Vagina (tissue), 2 donors: ENCODE results near the gene ACTL6A.

Experiments
- CTCF ChIP-seq, 3 experiments: fragments of 450-650 bp in 2 of 3; fragments of 200-600 bp in 1 of 3; sonication (generic) in 1 of 3; IDR thresholded peaks; one replicate each; pipeline ENCODE4 v1.5.1; 2017 to 2019; ENCODE audit warnings: antibody characterized with exemption in 3 of 3, mild to moderate bottlenecking in 2 of 3, moderate library complexity in 2 of 3
- POLR2A ChIP-seq, 2 donors: fragments of 450-650 bp; IDR thresholded peaks; one replicate each; pipeline ENCODE4 v1.6.1; 2017; ENCODE audit warnings: antibody characterized with exemption in 2 of 2, mild to moderate bottlenecking in 2 of 2, moderate library complexity in 2 of 2

GRCh38 chr3:179541596-179541995, 21.1 kb upstream of the ACTL6A start:
- TF ChIP-seq CTCF (IDR thresholded peaks at IDR 0.05) (no peak), POLR2A (IDR thresholded peaks at IDR 0.05) (no peak)
